DOHH2 (cell line): ENCODE results near the gene TMEM156.
"Not testable (repeated sequence)": the region's sequence is repeated elsewhere in the genome, so short reads cannot be mapped to it uniquely, and the experiment has no call there.

Source experiments
- H3F3A ChIP-seq: fragments of 200-600 bp; sonication (generic), shearing (Covaris generic); 2 replicates; pipeline ENCODE4 v1.6.0; 2016; ENCODE audit warnings: antibody characterized with exemption, mild to moderate bottlenecking; ENCODE audit not compliant: control insufficient read depth, insufficient read depth
- H3K27ac ChIP-seq: fragments of 200-600 bp; sonication (generic); 2 replicates; pipeline ENCODE4 v1.5.1; 2014; ENCODE audit warnings: low read depth, mild to moderate bottlenecking, low read length, moderate library complexity
- H3K27me3 ChIP-seq: fragments of 200-600 bp; sonication (generic); 2 replicates; pipeline ENCODE4 v1.6.1; 2014; ENCODE audit warnings: mild to moderate bottlenecking, low read length, mixed read lengths; ENCODE audit not compliant: control insufficient read depth
- H3K36me3 ChIP-seq: fragments of 200-600 bp; sonication (generic); 2 replicates; pipeline ENCODE4 v1.6.1; 2014; ENCODE audit warnings: mild to moderate bottlenecking, low read length, moderate library complexity, mixed read lengths; ENCODE audit not compliant: control insufficient read depth
- H3K4me1 ChIP-seq: fragments of 200-600 bp; sonication (generic); 2 replicates; pipeline ENCODE4 v1.6.1; 2014; ENCODE audit warnings: mild to moderate bottlenecking, low read length, mixed read lengths; ENCODE audit not compliant: control insufficient read depth
- H3K4me2 ChIP-seq: fragments of 200-600 bp; sonication (generic); 2 replicates; pipeline ENCODE4 v1.6.0; 2014; ENCODE audit warnings: mild to moderate bottlenecking, low read length, moderate library complexity
- H3K4me3 ChIP-seq: fragments of 200-600 bp; sonication (generic); 2 replicates; pipeline ENCODE4 v1.5.1; 2014; ENCODE audit warnings: mild to moderate bottlenecking, low read length, mixed read lengths
- H3K79me2 ChIP-seq: fragments of 200-600 bp; sonication (generic); 2 replicates; pipeline ENCODE4 v1.6.1; 2014; ENCODE audit warnings: mild to moderate bottlenecking, low read length, mixed read lengths; ENCODE audit not compliant: control insufficient read depth
- H3K9me2 ChIP-seq: fragments of 200-600 bp; sonication (generic); replicated peaks from 2 replicates; pipeline ENCODE4 v1.6.1; 2014; ENCODE audit warnings: mild to moderate bottlenecking, low read length, mixed read lengths; ENCODE audit not compliant: control insufficient read depth
- H3K9me3 ChIP-seq: fragments of 200-600 bp; sonication (generic); 2 replicates; pipeline ENCODE4 v1.6.1; 2014; ENCODE audit warnings: antibody characterized with exemption, low read length, mixed read lengths; ENCODE audit not compliant: control insufficient read depth, insufficient read depth
- H4K20me1 ChIP-seq: fragments of 200-600 bp; sonication (generic); 2 replicates; pipeline ENCODE4 v1.6.0; 2014; ENCODE audit warnings: low read depth, mild to moderate bottlenecking, antibody characterized with exemption, low read length, moderate library complexity; ENCODE audit not compliant: control insufficient read depth, insufficient read depth
- EZH2phosphoT487 ChIP-seq: fragments of 200-600 bp; sonication (generic); IDR thresholded peaks from 2 replicates; pipeline ENCODE4 v1.6.1; 2017; ENCODE audit warnings: borderline replicate concordance, mild to moderate bottlenecking, antibody characterized with exemption, low read length, moderate library complexity, mixed read lengths
- TF ChIP-seq, protein P1 (sequence below): fragments of 200-600 bp; sonication (generic); IDR thresholded peaks from one replicate; pipeline ENCODE4 v1.5.1; 2014; ENCODE audit warnings: antibody characterized with exemption, mild to moderate bottlenecking, low read depth, low read length; ENCODE audit not compliant: poor library complexity, severe bottlenecking

The TMEM156 gene

DNA sequence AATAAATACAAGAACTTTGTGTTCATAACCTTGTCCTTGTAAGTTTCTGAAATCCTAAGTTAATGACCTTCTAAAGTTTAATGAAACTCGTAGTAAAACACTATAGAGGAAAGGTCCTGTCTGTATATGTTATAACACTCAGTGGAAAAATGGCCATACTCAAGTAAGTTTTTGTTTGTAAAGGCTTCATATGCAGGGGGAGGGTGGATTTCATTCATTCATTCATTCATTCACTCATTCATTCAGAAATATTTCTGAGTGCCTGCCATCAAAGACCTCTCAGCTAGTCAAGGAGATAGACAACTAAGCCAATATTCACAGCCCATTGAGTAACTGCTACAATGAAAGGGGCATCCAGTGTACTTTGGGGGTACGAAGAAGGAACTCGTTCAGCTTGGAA is 6.9 kb upstream of the TMEM156 start:
- TF ChIP-seq EZH2phosphoT487: no peak
- TF ChIP-seq, protein P1, sequence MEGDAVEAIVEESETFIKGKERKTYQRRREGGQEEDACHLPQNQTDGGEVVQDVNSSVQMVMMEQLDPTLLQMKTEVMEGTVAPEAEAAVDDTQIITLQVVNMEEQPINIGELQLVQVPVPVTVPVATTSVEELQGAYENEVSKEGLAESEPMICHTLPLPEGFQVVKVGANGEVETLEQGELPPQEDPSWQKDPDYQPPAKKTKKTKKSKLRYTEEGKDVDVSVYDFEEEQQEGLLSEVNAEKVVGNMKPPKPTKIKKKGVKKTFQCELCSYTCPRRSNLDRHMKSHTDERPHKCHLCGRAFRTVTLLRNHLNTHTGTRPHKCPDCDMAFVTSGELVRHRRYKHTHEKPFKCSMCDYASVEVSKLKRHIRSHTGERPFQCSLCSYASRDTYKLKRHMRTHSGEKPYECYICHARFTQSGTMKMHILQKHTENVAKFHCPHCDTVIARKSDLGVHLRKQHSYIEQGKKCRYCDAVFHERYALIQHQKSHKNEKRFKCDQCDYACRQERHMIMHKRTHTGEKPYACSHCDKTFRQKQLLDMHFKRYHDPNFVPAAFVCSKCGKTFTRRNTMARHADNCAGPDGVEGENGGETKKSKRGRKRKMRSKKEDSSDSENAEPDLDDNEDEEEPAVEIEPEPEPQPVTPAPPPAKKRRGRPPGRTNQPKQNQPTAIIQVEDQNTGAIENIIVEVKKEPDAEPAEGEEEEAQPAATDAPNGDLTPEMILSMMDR: no peak
- H3K27ac ChIP-seq: no peak overlapping the region
- H3K79me2 ChIP-seq: peaks cover 7% of the 10 kb centered on the region
- H3F3A ChIP-seq: peaks cover 58% of the 10 kb centered on the region
- no peaks in the 10 kb centered on the region for H3K36me3 ChIP-seq
- no peak overlapping the region; the same call in 1 of the 2 replicates for H3K4me2 ChIP-seq
- no peaks in the 10 kb centered on the region for H3K9me2 ChIP-seq
- no peaks in the 10 kb centered on the region for H3K27me3 ChIP-seq
- H3K4me1 ChIP-seq: peaks cover 94% of the 10 kb centered on the region
- no peak overlapping the region for H3K4me3 ChIP-seq
- H3K9me3 ChIP-seq: no peaks in the 10 kb centered on the region
- H4K20me1 ChIP-seq: no peaks in the 10 kb centered on the region

DNA sequence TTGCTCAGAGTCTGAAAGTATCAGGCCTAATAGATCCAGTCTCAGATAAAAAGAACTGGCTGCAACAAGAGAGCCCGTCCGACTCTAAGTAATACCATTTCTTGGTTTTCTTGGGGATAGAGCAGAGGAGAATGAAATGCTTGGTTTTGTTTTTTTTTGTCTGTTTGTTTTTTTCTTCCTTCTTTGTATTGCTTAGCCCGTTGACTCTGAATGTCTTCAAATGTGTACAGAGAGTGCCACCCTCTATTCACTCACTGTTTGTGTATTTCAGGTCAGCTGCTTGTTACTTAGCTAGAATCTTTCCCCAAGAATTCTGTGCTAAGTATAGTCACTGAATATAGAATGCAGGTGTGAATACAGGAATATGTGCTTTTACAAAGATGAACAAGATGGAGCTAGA is 5.7 kb upstream of the TMEM156 start:
- H3F3A ChIP-seq: peaks cover 60% of the 10 kb centered on the region
- H3K4me1 ChIP-seq: peaks cover 95% of the 10 kb centered on the region
- peak overlapping the region; percentile 94 for H3K4me2 ChIP-seq
- H3K27me3 ChIP-seq: no peaks in the 10 kb centered on the region
- H3K4me3 ChIP-seq: peak overlapping the region; percentile 68
- no peaks in the 10 kb centered on the region for H3K36me3 ChIP-seq
- H3K9me3 ChIP-seq: no peaks in the 10 kb centered on the region
- peak overlapping the region; percentile 84 for H3K27ac ChIP-seq
- no peak for TF ChIP-seq EZH2phosphoT487
- TF ChIP-seq, protein P1: no peak
- H3K79me2 ChIP-seq: peaks cover 5% of the 10 kb centered on the region
- H3K9me2 ChIP-seq: no peaks in the 10 kb centered on the region
- no peaks in the 10 kb centered on the region for H4K20me1 ChIP-seq

DNA sequence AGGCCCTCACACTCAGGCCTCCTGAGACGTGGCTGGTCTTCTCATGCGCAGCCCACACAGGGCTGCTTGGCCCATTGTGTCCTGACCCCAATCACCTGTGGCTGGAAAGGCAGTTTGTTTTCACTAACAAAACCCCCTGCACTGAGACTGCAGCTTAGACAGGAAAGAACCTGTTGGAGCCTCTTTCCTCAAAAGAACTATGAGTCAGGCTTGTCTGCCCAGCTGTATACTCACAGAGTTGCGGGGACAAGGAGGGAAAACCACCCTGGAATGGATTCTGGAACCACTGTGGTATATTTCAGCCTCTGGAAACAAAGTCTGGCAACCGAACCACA is 5.2 kb upstream of the TMEM156 start:
- peak overlapping the region; percentile 68 for H3K4me3 ChIP-seq
- peaks cover 8% of the 10 kb centered on the region; the same call in 1 of the 2 replicates for H3K79me2 ChIP-seq
- H3F3A ChIP-seq: peaks cover 64% of the 10 kb centered on the region
- H3K4me2 ChIP-seq: peak overlapping the region; percentile 94
- H3K27me3 ChIP-seq: no peaks in the 10 kb centered on the region
- no peaks in the 10 kb centered on the region for H3K9me3 ChIP-seq
- peaks cover 95% of the 10 kb centered on the region for H3K4me1 ChIP-seq
- H4K20me1 ChIP-seq: no peaks in the 10 kb centered on the region
- no peaks in the 10 kb centered on the region for H3K9me2 ChIP-seq
- H3K27ac ChIP-seq: peak overlapping the region; percentile 84
- no peaks in the 10 kb centered on the region for H3K36me3 ChIP-seq
- TF ChIP-seq, protein P1: no peak
- no peak for TF ChIP-seq EZH2phosphoT487

DNA sequence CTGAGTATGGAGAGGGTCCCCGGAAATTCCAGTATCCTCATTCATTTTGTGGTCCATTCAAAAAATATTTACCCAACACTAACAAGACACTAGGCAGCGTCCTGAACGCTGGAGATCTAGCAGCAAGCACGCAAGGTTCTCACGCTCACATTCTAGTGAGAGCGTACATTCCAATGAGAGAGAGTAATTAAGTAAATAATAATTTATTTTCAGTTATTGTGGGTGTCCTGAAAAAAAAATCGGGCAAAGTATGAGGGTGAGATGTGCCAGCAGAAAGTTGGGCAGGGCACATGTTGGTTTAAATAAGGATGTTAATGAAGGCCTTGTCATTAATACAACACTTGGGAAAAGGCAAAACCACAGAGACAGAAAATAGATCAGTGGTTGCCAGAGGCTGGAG is 4.0 kb upstream of the TMEM156 start:
- Histone ChIP-seq H3K4me2 (peak overlapping the region; percentile 94), H3K4me1 (peaks cover 84% of the 10 kb centered on the region), H3K9me2 (no peaks in the 10 kb centered on the region), H3K4me3 (peak overlapping the region; percentile 39), H3K27me3 (no peaks in the 10 kb centered on the region; the same call in 1 of the 2 replicates), H3K9me3 (no peaks in the 10 kb centered on the region), H3K79me2 (peaks cover 18% of the 10 kb centered on the region), H4K20me1 (no peaks in the 10 kb centered on the region), H3K27ac (peak overlapping the region; percentile 84), H3K36me3 (peaks cover 2% of the 10 kb centered on the region), H3F3A (peaks cover 65% of the 10 kb centered on the region)
- no peak for TF ChIP-seq EZH2phosphoT487
- TF ChIP-seq, protein P1: no peak

DNA sequence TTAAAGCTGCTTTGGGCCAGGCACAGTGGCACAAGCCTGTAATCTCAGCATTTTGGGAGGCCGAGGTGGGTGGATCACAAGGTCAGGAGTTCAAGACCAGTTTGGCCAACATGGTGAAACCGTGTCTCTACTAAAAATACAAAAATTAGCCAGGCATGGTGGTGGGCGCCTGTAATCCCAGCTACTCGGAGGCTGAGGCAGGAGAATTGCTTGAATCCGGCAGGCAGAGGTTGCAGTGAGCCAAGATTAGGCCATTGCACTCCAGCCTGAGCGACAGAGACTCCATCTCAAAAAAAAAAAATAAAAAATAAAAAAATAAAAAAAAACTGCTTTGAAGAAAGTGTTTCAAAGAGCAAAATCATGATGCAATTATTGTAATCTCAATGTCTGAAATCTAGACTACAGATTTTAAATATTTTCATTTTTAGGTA is 604 bp downstream of the TMEM156 start:
- Histone ChIP-seq H3K36me3 (peaks cover 33% of the 10 kb centered on the region), H3K79me2 (peaks cover 61% of the 10 kb centered on the region), H3K4me2 (peak overlapping the region; percentile 92), H3K27ac (peak overlapping the region; percentile 95), H3K4me3 (peak overlapping the region; percentile 85), H3F3A (peaks cover 66% of the 10 kb centered on the region), H3K4me1 (peaks cover 66% of the 10 kb centered on the region)
- not testable (repeated sequence) for H4K20me1 ChIP-seq, H3K27me3 ChIP-seq, H3K9me2 ChIP-seq, H3K9me3 ChIP-seq
